HG03175 (cell line): ENCODE results near the gene PER1.
"Not testable (repeated sequence)": the region's sequence is repeated elsewhere in the genome, so short reads cannot be mapped to it uniquely, and the experiment has no call there.

Experiments used
- ATAC-seq: cut with Tn5 transposase; IDR thresholded peaks from one replicate; pipeline ENCODE4 v1.9.1; 2021; ENCODE audit warnings: mild to moderate bottlenecking, moderate library complexity; ENCODE audit not compliant: unreplicated experiment

PER1 gene

GRCh38 chr17:8152112-8152775, at the start of gene PER1:
PER1 (minus strand) TSS chr17:8152404; CDS start chr17:8150706, 1,698 bp downstream.
- no peak for ATAC-seq

- ATAC-seq = peak; percentile 32
Observed at GRCh38 chr17:8192070-8192815, 40.0 kb upstream of the PER1 start.

GRCh38 chr17:8190506-8190905, 38.3 kb upstream of the PER1 start:
- no peak for ATAC-seq

- ATAC-seq = peak; percentile 53
Observed at GRCh38 chr17:8189711-8190477, 37.7 kb upstream of the PER1 start, which contains the start of gene BORCS6. BORCS6 (minus strand) TSS chr17:8190180; CDS start chr17:8190140, 40 bp downstream.

- ATAC-seq = no peak
Observed at GRCh38 chr17:8189041-8189710, 37.0 kb upstream of the PER1 start.

GRCh38 chr17:8188263-8188839, 36.1 kb upstream of the PER1 start:
- no peak for ATAC-seq

GRCh38 chr17:8187517-8188262, 35.5 kb upstream of the PER1 start:
- ATAC-seq = peak; percentile 16

- peak; percentile 40 for ATAC-seq
Observed at GRCh38 chr17:8186787-8187516, 34.7 kb upstream of the PER1 start.

- ATAC-seq = no peak
Observed at GRCh38 chr17:8186446-8186786, 34.2 kb upstream of the PER1 start.

GRCh38 chr17:8185582-8186445, 33.6 kb upstream of the PER1 start:
- no peak for ATAC-seq

GRCh38 chr17:8176998-8177731, 25.0 kb upstream of the PER1 start:
- ATAC-seq = no peak

- peak; percentile 45 for ATAC-seq
Observed at GRCh38 chr17:8176197-8176940, 24.2 kb upstream of the PER1 start, which contains the start of gene TMEM107. TMEM107 (minus strand) TSS chr17:8176380; CDS start chr17:8176286, 94 bp downstream.

- peak; percentile 3 for ATAC-seq
Observed at GRCh38 chr17:8175795-8176196, 23.6 kb upstream of the PER1 start.

- ATAC-seq = no peak
Observed at GRCh38 chr17:8173871-8174322, 21.7 kb upstream of the PER1 start.

GRCh38 chr17:8173056-8173870, 21.1 kb upstream of the PER1 start:
- peak; percentile 68 for ATAC-seq

- not testable (repeated sequence) for ATAC-seq
Observed at GRCh38 chr17:8170186-8170585, 18.0 kb upstream of the PER1 start.
